Stomach (tissue), 4 donors: ENCODE results near the gene TREML1.

Source experiments
- POLR2AphosphoS5 ChIP-seq, 3 donors: sonication (generic); formaldehyde crosslinking; IDR thresholded peaks; one replicate each; pipeline ENCODE4 v1.6.1; 2016; ENCODE audit warnings: antibody characterized with exemption in 3 of 3
- TF ChIP-seq, protein P1 (sequence below), 7 experiments: fragments of 450-650 bp in 4 of 7; fragments of 200-600 bp in 3 of 7; sonication (generic) in 3 of 7; IDR thresholded peaks; one replicate each; pipeline ENCODE4 v1.5.1; 2016 to 2019; ENCODE audit warnings: antibody characterized with exemption in 7 of 7, control low read depth in 2 of 7, mild to moderate bottlenecking in 1 of 7

DNA sequence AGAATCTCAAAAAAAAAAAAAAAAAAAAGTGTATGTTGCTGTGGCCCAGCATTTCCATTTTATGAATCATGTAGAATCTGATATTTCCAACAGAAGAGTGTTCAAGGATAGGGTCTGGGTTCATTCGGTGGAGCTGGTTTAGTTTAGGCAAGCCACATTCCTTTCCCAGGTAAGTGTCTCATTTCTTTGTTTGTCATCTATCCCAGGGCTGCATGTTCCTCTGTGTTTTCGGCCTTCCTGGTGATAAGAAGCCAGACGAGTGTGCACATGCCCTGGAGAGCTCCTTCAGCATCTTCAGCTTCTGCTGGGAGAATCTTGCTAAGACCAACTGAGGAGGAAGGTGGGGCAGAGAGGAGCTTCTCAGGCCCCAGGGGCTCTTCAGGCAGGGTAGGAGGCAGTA, 43.1 kb downstream of the TREML1 start:
- TF ChIP-seq, protein P1, sequence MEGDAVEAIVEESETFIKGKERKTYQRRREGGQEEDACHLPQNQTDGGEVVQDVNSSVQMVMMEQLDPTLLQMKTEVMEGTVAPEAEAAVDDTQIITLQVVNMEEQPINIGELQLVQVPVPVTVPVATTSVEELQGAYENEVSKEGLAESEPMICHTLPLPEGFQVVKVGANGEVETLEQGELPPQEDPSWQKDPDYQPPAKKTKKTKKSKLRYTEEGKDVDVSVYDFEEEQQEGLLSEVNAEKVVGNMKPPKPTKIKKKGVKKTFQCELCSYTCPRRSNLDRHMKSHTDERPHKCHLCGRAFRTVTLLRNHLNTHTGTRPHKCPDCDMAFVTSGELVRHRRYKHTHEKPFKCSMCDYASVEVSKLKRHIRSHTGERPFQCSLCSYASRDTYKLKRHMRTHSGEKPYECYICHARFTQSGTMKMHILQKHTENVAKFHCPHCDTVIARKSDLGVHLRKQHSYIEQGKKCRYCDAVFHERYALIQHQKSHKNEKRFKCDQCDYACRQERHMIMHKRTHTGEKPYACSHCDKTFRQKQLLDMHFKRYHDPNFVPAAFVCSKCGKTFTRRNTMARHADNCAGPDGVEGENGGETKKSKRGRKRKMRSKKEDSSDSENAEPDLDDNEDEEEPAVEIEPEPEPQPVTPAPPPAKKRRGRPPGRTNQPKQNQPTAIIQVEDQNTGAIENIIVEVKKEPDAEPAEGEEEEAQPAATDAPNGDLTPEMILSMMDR (IDR thresholded peaks at IDR 0.05) = no peak
- no peak for TF ChIP-seq POLR2AphosphoS5 (IDR thresholded peaks at IDR 0.05)
